K562 (cell line): ENCODE data around the gene ROR2. TPM values are rescaled to one million over a fixed set of nuclear protein-coding genes. Genes with fewer than 3 reads are reported as not detected.

Experiments used
- CBX3 ChIP-seq, 2 experiments: IDR thresholded peaks; 1 replicate in 1 of 2; 2 replicates in 1 of 2; pipeline ENCODE4 v1.6.1; 2012; ENCODE audit warnings: inconsistent platforms in 2 of 2, low read length in 2 of 2, borderline replicate concordance in 1 of 2, control low read depth in 1 of 2
- FOXJ3 ChIP-seq: sonication (generic); formaldehyde crosslinking; IDR thresholded peaks from 2 replicates; pipeline ENCODE4 v1.4.0; 2020; ENCODE audit warnings: mild to moderate bottlenecking, missing genetic modification reagents
- HLTF ChIP-seq: fragments of 450-650 bp; IDR thresholded peaks from 2 replicates; pipeline ENCODE4 v1.6.1; 2016
- KAT7 ChIP-seq: sonication (generic); formaldehyde crosslinking; IDR thresholded peaks from 2 replicates; pipeline ENCODE4 v1.8.0; 2022; ENCODE audit warnings: missing genetic modification reagents, mild to moderate bottlenecking, borderline replicate concordance
- MYNN ChIP-seq, 2 experiments: sonication (generic); formaldehyde crosslinking in 1 of 2; IDR thresholded peaks; 2 replicates each; pipeline versions ENCODE4 v1.5.0 to v1.6.1; 2016 to 2020; ENCODE audit warnings: antibody characterized with exemption in 1 of 2, missing genetic modification reagents in 1 of 2
- NFIC ChIP-seq: fragments of 450-650 bp; IDR thresholded peaks from 2 replicates; pipeline ENCODE4 v1.6.1; 2017; ENCODE audit warnings: mild to moderate bottlenecking, inconsistent platforms
- NR1H2 ChIP-seq: sonication (generic); formaldehyde crosslinking; IDR thresholded peaks from 2 replicates; pipeline ENCODE4 v1.4.0; 2020; ENCODE audit warnings: mild to moderate bottlenecking, missing genetic modification reagents
- NUFIP1 ChIP-seq: fragments of 450-650 bp; IDR thresholded peaks from 2 replicates; pipeline ENCODE4 v1.6.1; 2018; ENCODE audit not compliant: partially characterized antibody
- PCBP1 ChIP-seq: fragments of 200-400 bp; formaldehyde crosslinking; IDR thresholded peaks from 2 replicates; pipeline ENCODE4 v1.6.1; 2018; ENCODE audit warnings: mild to moderate bottlenecking, low read depth, low read length; ENCODE audit not compliant: poor library complexity, severe bottlenecking
- TRIM24 ChIP-seq, 2 experiments: fragments of 450-650 bp; IDR thresholded peaks; 2 replicates each; pipeline ENCODE4 v1.6.1; 2016
- XRCC4 ChIP-seq: IDR thresholded peaks from one replicate; pipeline ENCODE4 v1.6.1; 2011; ENCODE audit not compliant: insufficient read depth, insufficient read length; ENCODE audit errors: extremely low read depth
- ZEB2 ChIP-seq: fragments of 450-650 bp; IDR thresholded peaks from 2 replicates; pipeline ENCODE4 v1.6.1; 2016
- ZMIZ1 ChIP-seq, 2 experiments: fragments of 150-350 bp in 1 of 2; IDR thresholded peaks; 2 replicates each; pipeline ENCODE4 v1.6.1; 2012 to 2016; ENCODE audit warnings: low read depth in 2 of 2, low read length in 2 of 2, mild to moderate bottlenecking in 1 of 2, moderate library complexity in 1 of 2
- ZNF583 ChIP-seq: fragments of 250-450 bp; sonication (Bioruptor Pico); IDR thresholded peaks from 2 replicates; pipeline ENCODE4 v1.4.0; 2020
- ZNF707 ChIP-seq: fragments of 250-450 bp; sonication (Bioruptor Pico); conservative IDR thresholded peaks from 2 replicates; pipeline ENCODE4 v1.8.0; 2022; ENCODE audit warnings: inconsistent platforms, mild to moderate bottlenecking, moderate library complexity
- polyA plus RNA-seq, 8 experiments: library from polyadenylated mRNA; depleted of rRNA in 4 of 8; stranded (reverse) in 5 of 8; unstranded in 3 of 8; fragments of >200 nt; fragmentation: Nextera tagmentation in 2 of 8; fragmentation: Illumina TruSeq in 1 of 8; extraction: Ambion mirVana in 2 of 8; extraction: Trizol in 1 of 8; gene quantifications; 2 replicates each; pipeline versions ENCODE4 v1.2.1 to v1.2.3, GENCODE V29; 2011 to 2014; ENCODE audit warnings: inconsistent platforms in 1 of 8, missing spikeins in 1 of 8
- total RNA-seq, 7 experiments: library from RNA; depleted of rRNA in 6 of 7; stranded (reverse); fragments of >200 nt in 6 of 7; fragmentation: Illumina TruSeq in 2 of 7; extraction: Trizol in 2 of 7; gene quantifications; 2 replicates each; pipeline versions ENCODE4 v1.2.1 to v1.2.3, GENCODE V29; 2011 to 2021; ENCODE audit warnings: low replicate concordance in 1 of 7
- TF ChIP-seq, protein P1 (sequence below): sonication (generic); formaldehyde crosslinking; IDR thresholded peaks from 2 replicates; pipeline ENCODE4 v1.8.0; 2022; ENCODE audit warnings: missing genetic modification reagents, mild to moderate bottlenecking, borderline replicate concordance
- TF ChIP-seq, protein P2 (sequence below): fragments of 250-450 bp; sonication (Bioruptor Pico); IDR thresholded peaks from 2 replicates; pipeline ENCODE4 v1.8.0; 2022; ENCODE audit warnings: moderate library complexity, mild to moderate bottlenecking, inconsistent platforms
- TF ChIP-seq, protein P3 (sequence below): fragments of 250-450 bp; sonication (Bioruptor Pico); IDR thresholded peaks from 2 replicates; pipeline ENCODE4 v1.5.1; 2021; ENCODE audit warnings: mild to moderate bottlenecking
- TF ChIP-seq, protein P4 (sequence below): fragments of 450-650 bp; IDR thresholded peaks from 2 replicates; pipeline ENCODE4 v1.7.1; 2018; ENCODE audit warnings: mild to moderate bottlenecking, low read depth; ENCODE audit not compliant: partially characterized antibody

The ROR2 gene
- total and polyA plus RNA-seq, 9 of the 15 experiments (the other 6 are each of a cell fraction or from before 2014, with no cell fraction given) = 5.6 to 33.8 (median 15.3) TPM

DNA sequence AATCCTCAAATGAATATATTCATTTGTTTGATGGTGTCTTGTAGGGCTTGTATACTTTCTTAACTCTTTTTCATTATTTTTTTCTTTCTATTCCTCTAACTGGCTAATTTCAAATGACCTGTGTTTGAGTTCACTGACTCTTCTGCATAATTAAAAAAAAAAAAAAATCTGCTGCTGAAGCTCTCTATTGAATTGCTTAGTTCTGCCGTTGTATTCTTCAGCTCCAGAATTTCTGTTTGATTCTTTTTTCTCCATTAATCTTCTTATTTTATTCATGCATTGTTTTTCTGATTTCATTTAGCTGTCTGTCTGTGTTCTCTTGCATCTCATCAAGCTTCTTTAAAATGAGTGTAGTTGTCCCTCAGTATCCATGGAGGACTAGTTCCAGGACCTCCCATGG, 244.6 kb downstream of the ROR2 start (continued):
- TF ChIP-seq ZMIZ1 (IDR thresholded peaks at IDR 0.05; ENCODE audit: low read depth in 2 of 2, low read length in 2 of 2) (no peak), ZEB2 (peak; percentile 66; the same call in 1 of the 2 replicates), KAT7 (CRISPR knock-in tag) (no peak), HLTF (peak; percentile 95), NFIC (no peak), NUFIP1 (no peak), PCBP1 (no peak), FOXJ3 (CRISPR knock-in tag) (no peak), ZNF583 (CRISPR knock-in tag) (no peak), MYNN (IDR thresholded peaks at IDR 0.05) (no peak), MYNN (CRISPR knock-in tag; IDR thresholded peaks at IDR 0.05) (no peak), CBX3 (IDR thresholded peaks at IDR 0.05; ENCODE audit: borderline replicate concordance in 1 of 2, low read length in 2 of 2) (peak in 1 of 2 experiments; percentile 91; a peak in 2 of 3 replicates), TRIM24 (IDR thresholded peaks at IDR 0.05) (peak in 1 of 2 experiments; percentile 61; a peak in 2 of 4 replicates), ZNF707 (CRISPR knock-in tag) (no peak), NR1H2 (no peak), XRCC4 (no peak)
- TF ChIP-seq, protein P1, sequence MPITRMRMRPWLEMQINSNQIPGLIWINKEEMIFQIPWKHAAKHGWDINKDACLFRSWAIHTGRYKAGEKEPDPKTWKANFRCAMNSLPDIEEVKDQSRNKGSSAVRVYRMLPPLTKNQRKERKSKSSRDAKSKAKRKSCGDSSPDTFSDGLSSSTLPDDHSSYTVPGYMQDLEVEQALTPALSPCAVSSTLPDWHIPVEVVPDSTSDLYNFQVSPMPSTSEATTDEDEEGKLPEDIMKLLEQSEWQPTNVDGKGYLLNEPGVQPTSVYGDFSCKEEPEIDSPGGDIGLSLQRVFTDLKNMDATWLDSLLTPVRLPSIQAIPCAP (CRISPR knock-in tag) = no peak
- TF ChIP-seq, protein P2, sequence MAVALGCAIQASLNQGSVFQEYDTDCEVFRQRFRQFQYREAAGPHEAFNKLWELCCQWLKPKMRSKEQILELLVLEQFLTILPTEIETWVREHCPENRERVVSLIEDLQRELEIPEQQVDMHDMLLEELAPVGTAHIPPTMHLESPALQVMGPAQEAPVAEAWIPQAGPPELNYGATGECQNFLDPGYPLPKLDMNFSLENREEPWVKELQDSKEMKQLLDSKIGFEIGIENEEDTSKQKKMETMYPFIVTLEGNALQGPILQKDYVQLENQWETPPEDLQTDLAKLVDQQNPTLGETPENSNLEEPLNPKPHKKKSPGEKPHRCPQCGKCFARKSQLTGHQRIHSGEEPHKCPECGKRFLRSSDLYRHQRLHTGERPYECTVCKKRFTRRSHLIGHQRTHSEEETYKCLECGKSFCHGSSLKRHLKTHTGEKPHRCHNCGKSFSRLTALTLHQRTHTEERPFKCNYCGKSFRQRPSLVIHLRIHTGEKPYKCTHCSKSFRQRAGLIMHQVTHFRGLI (CRISPR knock-in tag) = no peak
- TF ChIP-seq, protein P3, sequence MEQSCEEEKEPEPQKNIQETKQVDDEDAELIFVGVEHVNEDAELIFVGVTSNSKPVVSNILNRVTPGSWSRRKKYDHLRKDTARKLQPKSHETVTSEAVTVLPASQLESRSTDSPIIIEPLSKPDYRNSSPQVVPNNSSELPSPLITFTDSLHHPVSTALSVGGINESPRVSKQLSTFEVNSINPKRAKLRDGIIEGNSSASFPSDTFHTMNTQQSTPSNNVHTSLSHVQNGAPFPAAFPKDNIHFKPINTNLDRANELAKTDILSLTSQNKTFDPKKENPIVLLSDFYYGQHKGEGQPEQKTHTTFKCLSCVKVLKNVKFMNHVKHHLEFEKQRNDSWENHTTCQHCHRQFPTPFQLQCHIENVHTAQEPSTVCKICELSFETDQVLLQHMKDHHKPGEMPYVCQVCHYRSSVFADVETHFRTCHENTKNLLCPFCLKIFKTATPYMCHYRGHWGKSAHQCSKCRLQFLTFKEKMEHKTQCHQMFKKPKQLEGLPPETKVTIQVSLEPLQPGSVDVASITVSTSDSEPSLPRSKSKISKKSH (CRISPR knock-in tag) = peak; percentile 85
- TF ChIP-seq, protein P4, sequence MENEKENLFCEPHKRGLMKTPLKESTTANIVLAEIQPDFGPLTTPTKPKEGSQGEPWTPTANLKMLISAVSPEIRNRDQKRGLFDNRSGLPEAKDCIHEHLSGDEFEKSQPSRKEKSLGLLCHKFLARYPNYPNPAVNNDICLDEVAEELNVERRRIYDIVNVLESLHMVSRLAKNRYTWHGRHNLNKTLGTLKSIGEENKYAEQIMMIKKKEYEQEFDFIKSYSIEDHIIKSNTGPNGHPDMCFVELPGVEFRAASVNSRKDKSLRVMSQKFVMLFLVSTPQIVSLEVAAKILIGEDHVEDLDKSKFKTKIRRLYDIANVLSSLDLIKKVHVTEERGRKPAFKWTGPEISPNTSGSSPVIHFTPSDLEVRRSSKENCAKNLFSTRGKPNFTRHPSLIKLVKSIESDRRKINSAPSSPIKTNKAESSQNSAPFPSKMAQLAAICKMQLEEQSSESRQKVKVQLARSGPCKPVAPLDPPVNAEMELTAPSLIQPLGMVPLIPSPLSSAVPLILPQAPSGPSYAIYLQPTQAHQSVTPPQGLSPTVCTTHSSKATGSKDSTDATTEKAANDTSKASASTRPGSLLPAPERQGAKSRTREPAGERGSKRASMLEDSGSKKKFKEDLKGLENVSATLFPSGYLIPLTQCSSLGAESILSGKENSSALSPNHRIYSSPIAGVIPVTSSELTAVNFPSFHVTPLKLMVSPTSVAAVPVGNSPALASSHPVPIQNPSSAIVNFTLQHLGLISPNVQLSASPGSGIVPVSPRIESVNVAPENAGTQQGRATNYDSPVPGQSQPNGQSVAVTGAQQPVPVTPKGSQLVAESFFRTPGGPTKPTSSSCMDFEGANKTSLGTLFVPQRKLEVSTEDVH = no peak
